Stimulated activated CD4-positive, alpha-beta T cell treated with anti-CD3 and anti-CD28 coated beads, Interleukin-4, amount 100 ng/mL, for 4 hours (primary cell): ENCODE results near the gene HEMK1.
A peak's percentile ranks its signal among the peaks of the same experiment; 100 is the strongest.

Experiments
- DNase-seq, 2 experiments: peaks; one replicate each; pipeline ENCODE4 v3.0.0-alpha.2; 2020

Gene HEMK1

DNA sequence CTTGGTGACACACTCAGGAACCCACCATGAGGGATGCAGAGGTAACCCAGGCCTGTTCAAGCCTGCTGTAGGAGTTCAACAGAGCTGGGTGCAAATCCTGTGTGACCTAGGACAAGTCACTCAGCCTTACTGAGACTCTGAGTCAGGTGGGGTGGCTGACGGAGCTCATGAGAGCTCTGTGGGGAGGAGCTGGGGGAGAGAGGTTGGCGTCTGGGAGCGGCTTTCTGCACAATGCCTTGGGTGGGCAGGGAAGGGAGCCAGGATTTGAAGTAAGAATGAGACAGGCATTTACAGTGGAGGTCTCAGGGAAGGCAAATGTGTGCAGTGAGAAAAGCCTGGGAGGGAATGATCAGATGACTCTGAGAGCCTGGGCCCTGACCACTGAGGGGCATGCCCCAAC, 20.1 kb upstream of the HEMK1 start:
- no peak for DNase-seq

DNA sequence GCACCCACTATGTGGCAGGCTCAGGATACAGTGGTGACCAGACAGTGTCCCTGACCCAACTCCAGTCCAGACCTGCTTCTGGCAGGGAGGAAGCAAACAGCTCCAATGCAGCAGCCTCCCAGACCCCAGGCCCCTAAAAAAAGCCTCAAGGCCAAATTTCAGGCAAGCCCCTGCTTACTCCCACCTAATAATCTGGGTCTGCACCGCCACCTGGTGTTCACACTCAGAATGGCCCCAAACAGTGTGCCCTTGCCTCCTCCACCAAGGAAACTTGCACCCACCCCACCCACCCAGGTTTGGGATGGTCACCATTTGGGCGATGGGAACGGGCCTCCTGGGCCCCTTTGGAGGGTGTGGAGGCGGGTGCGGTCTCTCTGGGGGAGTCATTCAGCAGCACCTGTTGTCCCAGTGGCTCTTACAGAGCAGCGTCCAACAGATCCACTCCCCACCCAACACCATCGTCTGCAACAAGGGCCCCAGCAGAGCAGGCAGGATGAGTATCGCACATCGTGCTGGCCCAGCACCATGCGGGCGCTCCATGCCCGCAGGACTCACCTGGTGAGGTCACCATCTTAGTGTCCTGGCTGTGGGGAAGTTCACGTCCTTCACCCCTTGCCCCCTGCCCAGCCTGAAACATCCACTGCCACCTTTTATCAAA, 19.1 kb upstream of the HEMK1 start:
- DNase-seq = peak; percentile 44 to 63

DNA sequence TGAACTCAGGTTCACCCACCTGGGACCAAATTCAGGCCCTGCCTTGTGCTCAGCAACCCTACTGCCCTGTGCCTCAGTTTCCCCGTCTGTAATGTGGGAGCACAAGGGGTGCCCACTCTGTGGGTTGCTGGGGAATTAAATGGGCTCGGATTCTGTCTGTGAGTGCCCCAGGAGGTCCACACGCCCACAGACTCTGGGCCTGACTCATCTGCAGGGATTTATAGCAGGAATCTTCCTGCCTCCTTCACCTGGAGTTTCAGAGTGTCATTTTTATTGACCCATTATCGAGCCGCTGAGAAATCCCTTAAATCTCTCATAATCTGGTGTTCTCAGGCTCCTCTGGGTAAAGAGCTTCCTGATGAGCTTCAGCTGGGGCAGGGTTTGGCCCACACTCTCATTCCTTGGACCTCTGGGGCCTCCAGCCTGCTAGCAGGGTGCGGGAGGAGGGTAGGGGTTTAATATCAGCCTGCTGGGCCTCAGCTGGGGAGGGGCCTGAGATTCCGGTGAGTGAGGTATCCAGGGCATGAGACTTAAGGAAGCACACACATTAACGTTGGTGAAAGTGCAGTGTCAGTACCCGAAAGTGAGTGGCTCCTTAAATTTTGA, 18.2 kb upstream of the HEMK1 start:
- DNase-seq = no peak

DNA sequence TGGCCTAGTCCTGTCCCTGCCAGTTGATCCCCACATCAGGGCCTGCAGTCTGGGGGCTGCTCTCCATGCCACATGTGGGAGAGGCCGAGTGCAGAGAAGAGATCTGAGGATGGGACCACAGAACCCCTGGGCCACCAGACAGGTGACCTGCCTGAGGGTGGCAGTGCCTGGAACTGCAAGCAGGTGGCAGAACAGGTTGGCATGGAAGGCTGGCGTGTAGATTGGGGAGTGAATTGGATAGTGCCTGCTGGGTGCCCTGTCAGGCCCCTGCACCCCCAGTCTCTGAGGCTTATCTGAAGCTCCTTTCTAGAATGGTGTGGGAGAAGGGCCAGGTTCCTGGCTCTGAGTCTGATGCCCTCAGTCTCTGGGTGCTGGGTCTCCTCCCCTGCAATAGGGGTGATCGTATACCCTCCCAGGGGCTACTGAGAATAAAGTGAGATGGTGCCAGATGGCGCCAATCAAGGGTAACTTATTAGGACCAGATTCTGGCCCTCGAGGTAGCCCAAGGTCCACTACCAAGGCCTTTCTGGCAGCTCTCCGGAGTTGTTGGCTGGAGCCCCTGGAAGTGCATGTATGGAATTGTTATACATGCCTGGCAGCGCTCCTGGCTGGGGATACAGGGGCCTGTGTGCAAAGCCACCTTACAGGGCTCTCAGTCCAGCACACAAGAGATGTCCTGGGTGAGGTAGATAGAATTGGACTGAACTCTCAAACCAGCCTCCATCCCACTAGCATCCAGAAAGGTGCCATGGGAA, 17.5 kb upstream of the HEMK1 start:
- no peak for DNase-seq

DNA sequence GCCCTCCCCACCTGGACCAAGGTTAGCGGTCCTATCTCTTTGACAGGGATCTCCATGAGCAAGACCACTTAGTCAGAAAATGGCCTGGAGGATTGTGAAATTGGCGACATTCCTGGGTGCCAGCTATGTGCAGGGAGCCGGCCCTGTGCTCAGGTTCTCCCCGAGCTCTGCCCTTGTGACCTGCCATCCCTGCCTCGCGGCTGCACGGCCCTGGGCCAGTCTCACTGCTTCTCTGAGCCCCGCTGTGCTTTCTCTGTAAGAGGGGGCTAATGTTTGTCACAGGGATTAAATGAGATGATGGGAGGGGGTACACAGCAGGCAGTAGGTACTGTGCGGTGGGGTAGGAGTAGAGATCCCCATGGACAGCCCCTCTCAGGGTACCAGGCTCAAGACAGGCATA, 16.7 kb upstream of the HEMK1 start:
- DNase-seq = no peak

DNA sequence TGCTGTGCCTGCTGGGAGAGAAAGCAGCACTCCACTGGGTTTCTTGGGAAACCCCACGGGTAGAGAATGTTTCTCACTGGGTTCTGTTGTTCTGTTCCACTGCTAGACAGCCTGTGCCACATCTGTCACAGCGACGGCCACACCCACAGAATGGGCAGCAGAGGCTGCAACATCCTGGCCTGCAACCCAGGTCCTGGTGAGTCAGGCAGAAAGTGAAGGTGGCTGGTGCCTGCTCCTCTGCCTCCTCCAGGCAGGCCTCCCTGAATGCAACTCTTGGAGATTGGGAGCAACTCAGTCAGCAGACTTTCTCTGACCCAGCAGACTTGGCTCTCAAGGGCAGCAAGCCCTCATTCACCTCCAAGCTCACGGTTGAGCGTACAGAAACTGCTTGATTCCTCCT, 14.8 kb upstream of the HEMK1 start:
- no peak for DNase-seq

DNA sequence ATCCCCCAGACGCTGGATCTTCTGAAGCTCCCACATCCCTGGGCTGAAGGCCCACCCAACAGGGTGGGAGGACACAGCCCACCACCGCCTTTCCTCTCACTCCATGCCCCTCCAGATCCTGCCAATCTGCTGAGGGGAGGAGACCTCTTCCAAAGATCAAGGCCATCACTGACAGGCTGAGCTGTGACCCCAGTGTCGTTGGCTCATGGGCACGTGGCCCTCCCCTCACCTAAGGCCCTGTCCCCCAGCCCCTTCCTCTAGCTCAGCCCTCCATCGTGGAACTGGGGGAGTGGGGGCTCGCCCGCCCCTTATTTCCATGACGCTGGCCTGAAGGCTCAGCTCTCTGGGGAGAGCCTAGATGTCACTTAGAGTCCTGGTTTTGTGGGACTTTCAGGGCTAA, 12.2 kb upstream of the HEMK1 start:
- DNase-seq = no peak

DNA sequence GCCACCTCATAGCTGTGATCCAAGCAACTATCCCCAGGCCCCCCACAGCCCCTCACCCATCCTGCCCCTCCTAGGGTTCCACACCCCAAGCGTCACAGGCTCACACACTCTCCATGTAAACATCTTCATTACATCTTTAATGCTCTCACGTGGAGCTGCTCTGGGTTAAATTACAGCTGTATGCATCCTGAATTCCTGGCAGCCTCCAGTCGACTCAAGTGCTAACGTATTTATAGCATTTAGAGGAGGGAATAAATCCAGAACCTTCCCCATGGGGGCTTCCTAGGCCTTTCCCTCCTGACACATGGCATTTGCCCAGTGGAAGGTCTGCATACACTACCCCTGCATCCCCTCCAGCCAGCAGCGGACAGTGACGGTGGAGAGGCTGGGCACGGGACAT, 11.4 kb upstream of the HEMK1 start:
- no peak for DNase-seq

DNA sequence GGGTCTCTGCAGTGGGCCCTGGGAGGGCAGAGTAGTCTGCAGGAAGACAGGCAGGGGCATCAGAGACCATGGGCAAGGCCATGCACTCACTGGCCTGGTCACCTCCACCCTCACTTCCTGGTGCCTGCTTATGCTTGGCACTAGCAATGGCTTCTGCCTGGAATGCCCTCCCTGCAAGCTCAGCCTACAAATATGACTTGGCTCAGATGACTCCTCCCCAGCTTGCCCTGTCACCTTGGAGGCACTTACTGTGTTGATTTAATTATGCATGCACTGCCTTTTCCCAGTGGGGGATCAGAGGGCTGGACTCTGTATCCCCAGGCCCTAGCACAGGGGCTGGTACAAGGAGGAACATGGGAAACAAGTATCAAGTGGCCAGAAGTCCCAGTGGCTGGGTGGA, 9.6 kb upstream of the HEMK1 start:
- no peak for DNase-seq

DNA sequence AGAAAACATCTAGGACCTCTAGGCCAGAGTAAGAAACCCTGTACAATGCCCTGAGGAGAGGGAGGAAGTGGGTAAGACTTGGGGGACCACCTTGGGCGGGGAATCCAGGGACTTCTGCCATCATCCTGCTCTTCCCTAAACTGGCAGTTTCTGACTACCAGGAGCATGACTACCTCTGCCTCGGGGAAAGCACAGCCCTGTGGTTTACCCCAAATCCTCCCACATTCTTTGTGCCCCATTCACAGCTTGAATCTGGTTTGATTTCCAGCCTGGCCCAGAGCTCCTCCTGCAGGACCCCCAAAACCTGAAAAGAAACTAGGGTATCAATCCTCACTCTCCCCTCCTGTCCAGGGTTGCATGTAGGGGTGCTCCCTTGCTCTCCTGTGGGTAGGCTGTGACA, 6.5 kb upstream of the HEMK1 start:
- no peak for DNase-seq

DNA sequence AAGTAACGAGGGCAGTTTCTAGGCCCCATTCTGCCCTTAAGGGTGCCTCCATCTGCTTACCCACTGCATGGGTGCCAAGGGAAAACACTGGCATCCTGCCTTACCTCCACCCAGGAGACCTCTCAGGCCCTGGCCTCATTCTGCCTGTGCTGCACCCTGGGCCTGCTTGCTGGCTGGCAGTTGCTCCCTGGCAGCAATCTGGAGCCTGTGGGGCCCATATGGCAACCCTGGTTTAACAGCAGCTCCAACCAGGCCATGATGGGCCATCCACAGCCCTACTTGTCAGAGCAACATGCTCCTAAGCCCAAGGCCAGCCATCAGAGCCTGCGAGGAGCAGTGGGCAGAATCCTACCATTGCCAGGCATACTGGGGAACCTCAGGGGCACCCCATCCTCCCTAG, 5.5 kb upstream of the HEMK1 start:
- DNase-seq = no peak

DNA sequence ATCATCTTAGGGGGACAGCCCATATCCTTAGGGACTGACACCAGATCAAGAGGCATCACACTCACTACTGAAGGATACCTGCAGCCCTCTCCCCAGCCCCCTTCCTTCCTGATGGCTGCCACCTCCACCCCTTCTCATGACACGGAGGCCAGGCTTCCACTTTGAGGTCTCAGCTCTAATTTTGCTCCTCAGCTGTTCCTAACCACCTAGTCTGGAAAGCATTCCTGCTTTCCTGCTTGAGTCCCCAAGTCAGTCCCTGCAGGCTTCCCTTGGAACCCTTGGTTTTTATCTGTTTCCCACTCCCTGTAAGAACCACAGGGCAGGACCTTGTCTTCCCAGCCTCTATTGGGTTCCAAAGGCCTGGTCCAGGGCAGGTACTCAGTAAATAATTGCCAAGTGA, 5.0 kb upstream of the HEMK1 start:
- no peak for DNase-seq

DNA sequence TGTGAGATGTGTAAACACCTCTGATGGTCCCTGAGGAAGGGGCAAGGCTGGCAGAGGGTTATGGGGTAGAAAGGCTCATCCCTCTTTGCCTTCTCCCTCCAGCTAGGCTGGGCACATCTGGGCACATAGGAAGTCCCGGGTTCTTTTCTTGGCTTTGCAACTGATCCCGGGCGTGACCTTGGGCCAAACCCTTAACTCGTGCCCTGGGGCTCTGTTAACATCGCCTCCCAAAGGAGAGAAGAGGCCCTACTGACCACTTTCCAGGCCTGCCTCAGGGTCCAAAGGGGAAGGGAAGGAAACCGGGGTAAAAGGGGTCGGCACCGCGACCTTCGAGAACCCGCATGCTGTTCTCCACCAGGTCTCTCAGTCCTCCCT, 2.3 kb upstream of the HEMK1 start:
- DNase-seq = no peak

DNA sequence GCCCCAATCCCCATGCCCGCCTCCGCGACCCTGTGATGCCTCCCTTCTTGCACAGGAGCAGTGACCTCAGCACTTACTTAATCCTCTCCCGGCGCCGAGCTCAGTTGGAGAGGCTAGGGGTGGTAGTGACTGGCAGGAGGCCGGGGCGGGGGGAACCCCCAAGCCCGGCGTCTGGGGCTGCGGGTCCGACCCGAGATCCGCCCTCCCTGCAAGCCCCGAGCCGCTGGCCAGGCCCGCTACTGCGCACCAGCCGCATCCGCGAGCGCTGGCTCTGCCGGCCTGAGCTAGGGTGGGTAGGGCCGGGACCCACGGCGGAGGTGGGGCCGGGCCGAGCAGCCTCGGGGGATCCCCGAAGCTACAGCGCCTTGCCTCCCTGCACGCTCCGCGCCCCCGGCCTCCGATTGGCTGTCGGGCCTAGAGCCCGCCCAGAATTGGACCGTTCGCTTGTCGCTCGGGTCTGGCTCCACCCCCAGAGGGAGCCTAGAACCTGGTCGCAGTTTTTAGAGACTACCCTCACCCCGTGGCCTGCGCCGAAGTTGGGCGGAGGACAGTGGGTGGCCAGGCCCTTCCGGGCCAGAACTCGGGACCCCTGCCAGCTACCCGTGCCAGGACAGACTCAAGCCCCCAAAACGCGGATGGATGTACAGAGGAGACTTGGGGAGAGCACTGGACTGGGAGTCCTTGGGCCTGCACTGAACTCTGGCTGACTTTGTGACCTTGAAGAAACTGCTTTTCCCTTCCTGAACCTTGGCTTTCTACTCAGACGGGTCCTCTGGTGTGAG, 1.7 kb upstream of the HEMK1 start, which contains the start of gene C3orf18:
Gene C3orf18 (minus strand): TSS at position 362 of the 782 bp plus-strand sequence. CDS start 2,048 bp downstream, outside the sequence.
- DNase-seq = peak; percentile 94 to 95

DNA sequence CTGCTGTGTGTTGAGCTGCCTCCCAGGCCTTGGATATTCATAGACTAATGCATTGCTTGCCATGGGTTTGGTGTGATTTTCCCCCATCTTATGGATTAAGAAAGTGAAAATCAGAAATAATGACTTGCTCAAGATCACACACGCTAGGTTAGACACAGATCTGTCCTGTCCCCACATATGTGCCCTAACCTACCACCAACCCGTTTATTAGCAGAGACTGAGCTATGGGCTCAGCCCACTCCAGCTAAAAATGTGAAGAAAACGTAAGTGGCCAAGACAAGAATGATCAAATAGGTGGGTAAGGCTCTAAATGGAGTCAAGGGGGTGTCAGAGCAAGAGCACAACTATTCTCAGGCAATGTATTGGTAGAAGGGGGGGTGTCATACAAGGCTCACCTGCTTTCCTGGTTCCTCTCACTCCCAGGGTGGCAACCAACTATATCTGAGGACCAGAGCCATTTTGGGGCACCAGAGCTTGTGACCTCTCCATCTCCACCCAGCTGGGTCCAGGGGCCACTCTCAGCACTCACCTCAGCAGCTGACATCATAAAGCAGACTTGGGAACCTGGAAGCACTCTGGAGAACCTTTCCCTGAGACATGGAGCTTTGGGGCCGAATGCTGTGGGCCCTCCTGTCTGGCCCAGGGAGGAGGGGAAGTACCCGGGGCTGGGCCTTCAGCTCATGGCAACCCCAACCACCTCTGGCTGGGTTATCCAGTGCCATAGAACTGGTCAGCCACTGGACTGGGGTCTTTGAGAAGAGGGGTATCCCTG, 1.4 kb downstream of the HEMK1 start:
- DNase-seq = no peak

DNA sequence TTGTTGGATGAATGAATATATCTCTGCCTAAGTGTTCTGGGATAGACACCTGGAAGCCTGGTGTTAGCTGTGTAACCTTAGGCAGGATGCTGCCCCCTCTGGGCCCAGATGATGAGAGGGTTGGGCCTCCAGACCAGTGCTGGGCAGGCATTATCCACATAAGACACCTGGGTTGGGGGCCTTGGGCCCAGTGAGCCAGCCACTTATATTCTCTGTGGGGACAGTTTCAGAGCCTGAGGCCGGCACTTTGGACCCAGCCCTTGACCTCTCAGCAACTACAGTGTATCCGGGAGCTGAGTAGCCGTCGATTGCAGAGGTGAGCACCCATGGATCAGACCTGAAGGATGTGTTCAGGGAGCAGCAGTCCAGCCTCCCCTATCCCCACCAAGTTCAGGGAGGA, 2.2 kb downstream of the HEMK1 start:
- no peak for DNase-seq

DNA sequence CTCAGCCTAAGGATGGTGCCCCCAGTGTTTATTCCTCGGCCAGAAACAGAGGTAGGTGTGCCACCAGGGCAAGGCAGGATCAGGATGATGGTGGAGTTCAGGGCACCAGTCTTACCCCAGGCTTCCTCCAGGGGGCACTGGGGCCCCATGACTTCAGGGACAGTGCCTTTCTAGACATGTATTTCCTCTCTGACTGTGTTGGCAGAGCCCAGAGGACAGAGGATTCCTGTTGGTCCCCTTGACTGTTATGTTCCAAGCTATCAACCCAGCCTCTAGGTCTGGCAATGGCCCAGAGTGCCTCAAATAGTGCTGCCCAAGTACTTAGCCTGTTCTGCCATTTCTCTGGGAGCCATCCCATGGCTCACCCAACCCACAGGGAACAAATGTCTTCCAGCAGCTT, 2.8 kb downstream of the HEMK1 start:
- DNase-seq = peak; percentile 80

DNA sequence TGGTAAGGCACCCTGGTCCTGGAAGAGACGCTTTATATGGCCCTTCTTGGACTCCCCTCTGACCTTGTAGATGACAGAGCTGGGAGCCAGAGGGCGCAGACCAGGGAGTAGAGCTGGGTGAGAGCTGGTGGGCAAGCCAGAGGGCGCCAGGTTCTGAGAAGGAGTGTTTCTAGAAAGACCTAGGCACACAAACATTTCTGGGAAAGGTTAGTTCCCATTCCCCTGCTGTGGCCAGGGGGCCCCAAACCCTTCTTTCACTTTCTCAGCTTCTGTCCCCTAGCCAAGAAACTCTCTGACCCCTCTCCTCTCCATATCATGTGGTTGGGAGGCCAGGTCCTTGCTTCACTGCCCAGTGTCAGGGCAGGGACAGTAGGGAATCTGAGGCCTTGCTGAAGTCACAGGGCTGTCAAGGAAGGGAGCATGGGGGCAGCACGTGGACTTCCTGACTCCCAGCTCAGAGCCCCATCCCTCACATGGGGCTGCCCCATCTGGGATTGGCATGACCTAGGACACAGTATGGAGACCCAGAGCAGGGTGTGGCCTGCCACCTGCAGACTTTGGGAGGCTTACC, 3.6 kb downstream of the HEMK1 start:
- peak; percentile 34 to 46 for DNase-seq

DNA sequence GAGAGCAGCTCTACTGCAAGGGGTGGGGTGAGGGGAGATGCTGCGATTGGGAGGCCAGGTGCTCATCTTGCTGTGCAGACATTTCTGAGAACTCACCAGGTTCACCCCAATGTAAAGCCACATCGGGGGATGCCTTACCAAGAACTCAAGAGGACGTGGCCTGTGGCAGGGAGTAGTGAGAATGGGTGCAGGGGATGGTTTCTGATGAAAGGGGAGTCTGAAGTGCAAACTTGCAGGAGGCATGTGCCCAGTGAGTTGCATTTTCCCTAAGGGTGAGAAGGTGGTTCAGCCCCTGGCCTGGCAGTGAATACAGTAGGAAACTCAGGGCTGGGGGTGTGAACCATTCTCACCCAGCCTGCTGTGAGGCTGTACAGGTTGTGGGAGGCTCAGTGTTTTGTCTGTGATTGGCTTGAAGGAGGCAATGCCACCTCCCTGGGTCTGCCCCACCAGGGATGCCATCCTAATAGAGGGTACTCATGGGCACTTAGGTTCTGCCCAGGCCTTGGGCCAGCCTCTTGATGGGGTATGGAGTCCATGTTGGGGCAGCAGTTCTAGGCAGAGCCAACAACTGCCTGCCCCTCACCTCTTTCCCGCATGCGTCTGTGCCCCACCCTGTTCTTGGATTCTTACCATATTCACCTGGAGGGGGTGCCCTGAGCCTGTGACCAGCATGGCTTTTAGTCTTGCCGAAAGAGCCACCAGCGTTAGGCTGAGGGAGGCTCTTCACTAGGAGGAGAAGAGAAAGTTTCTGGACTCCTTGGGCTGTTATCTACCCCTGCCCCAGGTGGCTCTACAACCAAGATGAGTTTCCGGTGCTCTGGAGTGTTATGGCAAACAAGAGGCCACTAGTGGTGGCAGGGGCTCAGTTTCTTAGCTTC, 4.5 kb downstream of the HEMK1 start:
- DNase-seq = peak; percentile 53 to 87

DNA sequence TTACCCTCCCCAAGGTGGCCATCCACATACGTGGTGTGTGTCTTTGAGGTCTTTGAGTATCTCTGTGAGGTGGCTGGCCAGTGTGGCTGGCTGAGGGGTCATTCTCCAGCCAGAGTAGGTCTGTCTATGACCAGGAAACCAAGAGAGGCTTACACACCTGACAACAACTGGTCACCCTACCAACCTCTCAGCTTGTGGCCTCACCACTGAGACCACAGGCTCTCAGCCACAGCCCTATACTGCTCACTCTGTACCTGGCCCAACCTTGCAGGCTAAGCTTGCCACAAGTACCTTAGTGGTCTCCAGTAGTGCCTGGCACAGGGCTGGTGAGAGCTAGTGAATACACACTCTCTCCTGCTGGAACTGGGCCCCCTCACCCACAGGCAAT, 5.1 kb downstream of the HEMK1 start:
- DNase-seq = no peak

DNA sequence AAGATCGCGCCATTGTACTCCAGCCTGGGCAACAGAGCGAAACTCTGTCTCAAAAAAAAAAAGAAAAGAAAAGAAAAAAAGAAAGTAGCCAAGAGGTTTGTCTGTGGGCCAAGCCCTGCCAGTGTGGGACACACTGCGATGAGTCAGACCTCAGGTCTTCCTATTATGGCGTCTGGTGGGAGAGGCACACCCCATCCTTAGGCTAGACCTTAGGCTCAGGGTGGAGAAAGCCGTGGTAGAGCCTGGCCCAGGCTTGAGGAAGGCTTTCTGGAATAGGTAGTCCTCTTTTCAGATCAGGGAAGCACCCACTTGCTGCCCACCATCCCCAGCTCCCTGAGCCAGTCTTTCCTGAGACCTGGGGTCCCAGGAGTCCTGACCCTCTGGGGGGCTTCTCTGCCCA, 6.0 kb downstream of the HEMK1 start:
- DNase-seq = no peak
